Measurements from ENCODE around the gene CCDC169.

Gene CCDC169

GRCh38 chr13:36288794-36289391 lies 8.7 kb downstream of the CCDC169 start:
- TF ChIP-seq CTCF (IDR thresholded peaks at IDR 0.05; ENCODE audit: low read depth, low read length, missing control alignments): no peak
- DNase-seq (ENCODE audit: extremely low read depth, low read depth): no peak
- no peak overlapping the region for H3K4me3 ChIP-seq (replicated peaks; ENCODE audit: low read depth, low read length)

DNA sequence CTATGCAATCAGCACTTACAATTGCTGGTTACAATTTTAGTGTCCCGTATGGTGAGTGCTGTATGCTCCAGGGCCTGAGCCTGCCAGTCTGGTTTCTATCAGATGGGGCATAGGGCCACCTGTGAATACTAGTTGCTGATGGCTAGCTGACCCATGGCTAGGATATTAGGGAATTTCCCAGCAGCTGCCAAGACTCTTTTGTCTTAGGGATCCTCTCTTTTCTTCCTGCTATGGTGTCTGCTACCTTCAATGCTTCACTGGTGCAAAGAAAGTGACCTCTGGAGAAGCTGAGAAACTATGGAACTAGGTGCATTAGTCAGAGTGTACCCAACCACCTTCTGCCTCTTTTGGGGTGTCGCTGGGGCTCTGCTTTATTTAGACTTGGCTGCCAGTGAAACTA lies 11.6 kb downstream of the CCDC169 start:
- DNase-seq (ENCODE audit: extremely low read depth, low read depth): no peak
- no peak for TF ChIP-seq CTCF (IDR thresholded peaks at IDR 0.05; ENCODE audit: low read depth, low read length, missing control alignments)
- H3K4me3 ChIP-seq (replicated peaks; ENCODE audit: low read depth, low read length): no peak overlapping the region

DNA sequence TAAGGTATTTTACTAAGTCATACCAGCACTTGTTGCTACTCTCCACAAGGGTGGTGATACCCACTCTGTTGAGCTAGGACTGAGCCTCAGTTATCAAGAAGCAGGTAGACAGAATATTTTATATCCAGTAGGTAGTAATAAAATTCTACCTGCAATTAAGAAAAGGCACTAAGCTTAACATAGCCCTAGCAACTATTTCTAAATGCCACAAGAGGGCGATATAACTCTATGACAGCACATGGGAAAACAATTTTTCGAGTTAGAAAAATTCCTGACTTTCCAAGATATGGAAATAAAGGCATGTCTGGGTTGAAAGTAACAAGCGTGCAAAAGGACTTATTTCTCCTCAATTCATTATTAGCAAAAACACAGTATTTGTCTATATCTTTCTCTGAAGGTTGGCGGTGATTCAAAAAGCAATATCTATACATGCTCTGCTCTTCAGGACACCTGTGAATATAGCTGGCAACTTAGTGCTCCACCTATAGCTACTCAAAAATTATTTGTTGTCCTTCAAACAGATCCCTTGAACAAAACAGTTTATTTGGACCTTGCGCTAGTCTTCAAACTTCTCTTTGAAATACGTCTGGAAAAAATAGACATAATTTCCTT lies 14.7 kb downstream of the CCDC169 start:
- no peak overlapping the region for H3K4me3 ChIP-seq (replicated peaks; ENCODE audit: low read depth, low read length)
- TF ChIP-seq CTCF (IDR thresholded peaks at IDR 0.05; ENCODE audit: low read depth, low read length, missing control alignments): peak; percentile 66
- no peak for DNase-seq (ENCODE audit: extremely low read depth, low read depth)

DNA sequence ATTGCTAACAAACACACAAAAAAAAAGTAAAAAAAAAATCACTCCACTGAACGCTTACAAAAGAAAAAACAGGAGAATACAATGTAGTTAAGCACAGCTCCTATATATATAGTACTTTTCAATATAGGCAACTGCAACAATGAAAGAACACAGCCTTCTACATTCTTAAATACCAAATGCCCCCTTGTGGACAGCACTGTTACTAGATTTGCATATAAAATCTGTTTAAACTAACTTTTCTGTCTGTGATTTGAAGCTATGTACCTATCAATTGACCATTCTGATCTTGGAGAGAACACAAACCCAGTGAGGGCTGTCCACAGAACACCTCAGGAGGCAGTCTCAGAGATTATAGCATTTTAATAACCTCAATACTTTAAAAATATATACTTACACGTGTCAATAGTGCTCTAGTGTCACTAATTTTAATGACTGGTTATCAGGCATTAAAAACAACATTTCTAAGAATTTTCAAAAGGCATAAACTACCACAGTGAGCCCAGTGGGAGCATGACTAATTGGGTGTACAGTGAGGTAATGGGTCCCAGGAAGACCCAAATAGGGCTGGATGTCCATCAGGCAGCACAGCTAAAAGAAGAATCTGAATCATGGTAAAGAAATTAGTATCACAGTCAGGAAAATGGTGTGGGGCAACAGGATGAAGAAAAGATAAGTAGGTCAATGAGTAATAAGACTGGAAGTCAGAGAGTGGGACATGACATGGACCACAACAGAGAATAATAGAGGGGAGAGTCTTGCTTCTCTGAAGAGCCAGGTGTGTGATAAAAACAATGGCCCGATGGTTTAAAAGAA lies 22.2 kb downstream of the CCDC169 start:
- TF ChIP-seq CTCF (IDR thresholded peaks at IDR 0.05; ENCODE audit: low read depth, low read length, missing control alignments): peak; percentile 47
- DNase-seq (ENCODE audit: extremely low read depth, low read depth): no peak
- H3K4me3 ChIP-seq (replicated peaks; ENCODE audit: low read depth, low read length): no peak overlapping the region

- DNase-seq (ENCODE audit: extremely low read depth, low read depth): no peak
- H3K4me3 ChIP-seq (replicated peaks; ENCODE audit: low read depth, low read length): no peak overlapping the region
- no peak for TF ChIP-seq CTCF (IDR thresholded peaks at IDR 0.05; ENCODE audit: low read depth, low read length, missing control alignments)
These were observed 24.2 kb downstream of the CCDC169 start for GRCh38 chr13:36273431-36273830.

DNA sequence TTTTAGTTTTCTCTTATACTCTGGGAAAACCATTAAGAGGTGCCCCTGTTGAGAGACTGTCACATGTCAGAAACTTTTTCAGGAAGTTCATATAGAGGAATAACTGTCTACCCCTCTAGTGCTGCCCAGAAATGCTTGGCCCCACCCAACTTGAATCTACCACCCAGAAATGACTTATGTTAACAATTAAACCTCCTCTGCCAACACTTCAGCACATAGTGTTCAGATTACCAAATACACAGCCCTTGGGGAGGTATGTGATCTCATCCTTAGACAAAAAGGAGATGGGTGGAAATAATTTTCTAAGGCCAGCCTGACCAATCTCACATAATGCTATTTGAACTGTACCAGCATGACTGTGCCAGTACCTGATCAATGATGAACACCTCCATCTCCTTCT lies 35.6 kb downstream of the CCDC169 start:
- no peak overlapping the region for H3K4me3 ChIP-seq (replicated peaks; ENCODE audit: low read depth, low read length)
- no peak for DNase-seq (ENCODE audit: extremely low read depth, low read depth)
- TF ChIP-seq CTCF (IDR thresholded peaks at IDR 0.05; ENCODE audit: low read depth, low read length, missing control alignments): no peak
